Astrocyte (in vitro differentiated cells and primary cell): Measurements from ENCODE around the gene FASN. TPM values are rescaled to one million over a fixed set of nuclear protein-coding genes. Genes with fewer than 3 reads are reported as not detected.

Experiments used
- DNase-seq: peaks from one replicate; pipeline ENCODE4 v3.0.0-alpha.2; 2010; ENCODE audit warnings: low read depth
- FAIRE-seq: peaks from 2 replicates; lab custom pipeline; 2011; peaks lifted over from hg19 to GRCh38; lab: Jason Lieb, UNC
- H2AFZ ChIP-seq: 2 replicates; pipeline ENCODE4 v1.6.0; 2012; ENCODE audit warnings: low read depth, low read length, inconsistent platforms
- H3K27ac ChIP-seq: 2 replicates; pipeline ENCODE4 v1.5.1; 2011; ENCODE audit warnings: low read depth, low read length, inconsistent platforms
- H3K27me3 ChIP-seq: 2 replicates; pipeline ENCODE4 v1.6.0; 2011; ENCODE audit warnings: low read length, inconsistent platforms; ENCODE audit not compliant: insufficient read depth
- H3K36me3 ChIP-seq: 2 replicates; pipeline ENCODE4 v1.5.1; 2011; ENCODE audit warnings: low read length, inconsistent platforms; ENCODE audit not compliant: insufficient read depth
- H3K4me1 ChIP-seq: 2 replicates; pipeline ENCODE4 v1.5.1; 2011; ENCODE audit warnings: low read length, inconsistent platforms; ENCODE audit not compliant: insufficient read depth
- H3K4me2 ChIP-seq: 2 replicates; pipeline ENCODE4 v1.6.0; 2012; ENCODE audit warnings: low read length, inconsistent platforms
- H3K4me3 ChIP-seq: 2 replicates; pipeline ENCODE4 v1.5.1; 2011; ENCODE audit warnings: low read depth, mild to moderate bottlenecking, low read length, inconsistent platforms; ENCODE audit not compliant: insufficient read depth
- H3K79me2 ChIP-seq: 2 replicates; pipeline ENCODE4 v1.6.0; 2012; ENCODE audit warnings: mild to moderate bottlenecking, low read length, inconsistent platforms; ENCODE audit not compliant: insufficient read depth
- H3K9ac ChIP-seq: 2 replicates; pipeline ENCODE4 v1.6.0; 2012; ENCODE audit warnings: mild to moderate bottlenecking, low read length, inconsistent platforms
- H3K9me3 ChIP-seq: 2 replicates; pipeline ENCODE4 v1.5.1; 2012; ENCODE audit warnings: low read depth, mild to moderate bottlenecking, low read length, inconsistent platforms; ENCODE audit not compliant: insufficient read depth
- H4K20me1 ChIP-seq: 2 replicates; pipeline ENCODE4 v1.6.0; 2012; ENCODE audit warnings: low read length, inconsistent platforms; ENCODE audit not compliant: insufficient read depth
- H3K27ac Mint-ChIP-seq: one replicate; pipeline ENCODE4 v1.8.0; 2021; ENCODE audit warnings: mild to moderate bottlenecking, mixed read lengths; ENCODE audit not compliant: unreplicated experiment
- H3K27me3 Mint-ChIP-seq: one replicate; pipeline ENCODE4 v1.8.0; 2021; ENCODE audit warnings: low read depth, mixed read lengths; ENCODE audit not compliant: unreplicated experiment
- H3K36me3 Mint-ChIP-seq: one replicate; pipeline ENCODE4 v1.8.0; 2021; ENCODE audit warnings: low read depth, mixed read lengths; ENCODE audit not compliant: unreplicated experiment
- H3K4me1 Mint-ChIP-seq: one replicate; pipeline ENCODE4 v1.8.0; 2021; ENCODE audit warnings: low read depth, mixed read lengths; ENCODE audit not compliant: unreplicated experiment
- H3K4me3 Mint-ChIP-seq: one replicate; pipeline ENCODE4 v1.8.0; 2021; ENCODE audit warnings: mild to moderate bottlenecking, moderate library complexity, mixed read lengths; ENCODE audit not compliant: unreplicated experiment
- H3K9me3 Mint-ChIP-seq: one replicate; pipeline ENCODE4 v1.8.0; 2021; ENCODE audit warnings: mild to moderate bottlenecking, mixed read lengths; ENCODE audit not compliant: unreplicated experiment
- EZH2 ChIP-seq: IDR thresholded peaks from 2 replicates; pipeline ENCODE4 v1.6.1; 2012; ENCODE audit warnings: mild to moderate bottlenecking, low read length, inconsistent platforms; ENCODE audit not compliant: insufficient read depth
- total RNA-seq: library from RNA; stranded (reverse); gene quantifications from 2 replicates; pipeline ENCODE4 v1.2.1, GENCODE V29; 2021
- TF ChIP-seq, protein P1 (sequence below): IDR thresholded peaks from 2 replicates; pipeline ENCODE4 v1.5.1; 2011; ENCODE audit warnings: low read depth, mild to moderate bottlenecking, inconsistent platforms, low read length, moderate library complexity; ENCODE audit not compliant: insufficient read depth

The FASN gene
- total RNA-seq, 1 donor from 2014 or later: 203 TPM

GRCh38 chr17:82124101-82124500 is 26.1 kb upstream of the FASN start:
- H3K27ac Mint-ChIP-seq: no peak overlapping the region
- no peaks in the 10 kb centered on the region for H3K9me3 ChIP-seq
- peaks cover 4% of the 10 kb centered on the region for H3K4me1 ChIP-seq
- FAIRE-seq: no peak
- H3K27ac ChIP-seq: no peak overlapping the region
- H3K27me3 Mint-ChIP-seq: no peaks in the 10 kb centered on the region
- DNase-seq: no peak
- no peak overlapping the region for H3K4me3 Mint-ChIP-seq
- no peak overlapping the region for H3K9ac ChIP-seq
- H2AFZ ChIP-seq: no peak overlapping the region
- no peaks in the 10 kb centered on the region for H3K79me2 ChIP-seq
- no peaks in the 10 kb centered on the region for H3K36me3 ChIP-seq
- H3K4me2 ChIP-seq: no peak overlapping the region
- no peaks in the 10 kb centered on the region for H4K20me1 ChIP-seq
- H3K36me3 Mint-ChIP-seq: peaks cover 10% of the 10 kb centered on the region
- H3K4me3 ChIP-seq: no peak overlapping the region
- no peaks in the 10 kb centered on the region for H3K9me3 Mint-ChIP-seq
- H3K27me3 ChIP-seq: no peaks in the 10 kb centered on the region
- H3K4me1 Mint-ChIP-seq: peaks cover 16% of the 10 kb centered on the region
- TF ChIP-seq, protein P1, sequence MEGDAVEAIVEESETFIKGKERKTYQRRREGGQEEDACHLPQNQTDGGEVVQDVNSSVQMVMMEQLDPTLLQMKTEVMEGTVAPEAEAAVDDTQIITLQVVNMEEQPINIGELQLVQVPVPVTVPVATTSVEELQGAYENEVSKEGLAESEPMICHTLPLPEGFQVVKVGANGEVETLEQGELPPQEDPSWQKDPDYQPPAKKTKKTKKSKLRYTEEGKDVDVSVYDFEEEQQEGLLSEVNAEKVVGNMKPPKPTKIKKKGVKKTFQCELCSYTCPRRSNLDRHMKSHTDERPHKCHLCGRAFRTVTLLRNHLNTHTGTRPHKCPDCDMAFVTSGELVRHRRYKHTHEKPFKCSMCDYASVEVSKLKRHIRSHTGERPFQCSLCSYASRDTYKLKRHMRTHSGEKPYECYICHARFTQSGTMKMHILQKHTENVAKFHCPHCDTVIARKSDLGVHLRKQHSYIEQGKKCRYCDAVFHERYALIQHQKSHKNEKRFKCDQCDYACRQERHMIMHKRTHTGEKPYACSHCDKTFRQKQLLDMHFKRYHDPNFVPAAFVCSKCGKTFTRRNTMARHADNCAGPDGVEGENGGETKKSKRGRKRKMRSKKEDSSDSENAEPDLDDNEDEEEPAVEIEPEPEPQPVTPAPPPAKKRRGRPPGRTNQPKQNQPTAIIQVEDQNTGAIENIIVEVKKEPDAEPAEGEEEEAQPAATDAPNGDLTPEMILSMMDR: no peak
- TF ChIP-seq EZH2: no peak

DNA sequence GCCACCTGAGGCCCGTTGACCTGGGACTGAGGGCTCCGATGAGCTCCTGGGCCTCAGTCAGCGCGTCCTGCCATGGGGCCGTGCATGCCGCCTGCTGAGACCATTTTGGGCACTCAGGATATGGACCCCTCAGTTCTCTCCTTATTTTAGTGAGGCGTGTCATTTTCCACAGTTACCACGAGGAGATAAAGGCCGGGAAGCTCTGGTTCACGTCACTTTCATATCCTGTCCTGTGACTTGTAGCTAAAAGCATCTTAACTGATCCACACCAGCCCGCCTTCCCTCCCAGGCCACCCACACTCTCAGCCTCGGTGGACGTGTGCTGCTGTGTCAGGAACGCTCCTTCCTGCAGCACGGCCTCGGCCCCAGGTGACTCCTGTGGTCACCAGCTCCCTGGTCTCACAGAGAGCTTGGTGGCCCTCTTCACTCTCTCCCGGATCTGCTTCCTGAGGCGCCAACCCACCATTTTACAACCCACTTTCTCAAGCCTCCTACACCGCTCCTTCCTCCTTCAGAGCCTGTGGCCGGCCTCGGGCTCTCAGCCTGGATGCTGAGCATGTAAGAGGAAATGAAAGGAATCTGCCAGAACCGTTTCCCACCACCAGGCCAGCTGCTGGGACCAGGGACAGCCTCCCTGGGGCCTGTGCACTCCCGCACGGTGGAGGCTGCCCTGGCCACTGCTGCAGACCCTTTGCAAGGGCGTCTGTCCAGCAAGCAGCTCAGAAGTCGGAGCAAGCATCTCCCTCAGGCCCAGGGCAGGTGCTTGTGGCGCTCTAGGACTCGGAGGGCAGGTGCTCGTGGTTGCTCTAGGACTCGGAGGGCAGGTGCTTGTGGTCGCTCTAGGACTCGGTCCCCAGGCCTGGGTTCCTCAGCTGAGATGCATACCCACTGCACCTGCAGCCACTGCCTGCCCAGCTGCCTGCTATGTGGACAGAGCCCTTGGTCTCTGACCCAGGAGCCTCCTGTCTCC is 23.9 kb upstream of the FASN start:
- no peaks in the 10 kb centered on the region for H3K27me3 ChIP-seq
- no peak overlapping the region for H3K27ac ChIP-seq
- H3K4me2 ChIP-seq: no peak overlapping the region
- no peaks in the 10 kb centered on the region for H3K9me3 ChIP-seq
- no peaks in the 10 kb centered on the region for H3K79me2 ChIP-seq
- H3K4me3 ChIP-seq: no peak overlapping the region
- Mint-ChIP-seq H3K36me3 (peaks cover 9% of the 10 kb centered on the region), H3K4me3 (no peak overlapping the region), H3K27ac (no peak overlapping the region), H3K9me3 (no peaks in the 10 kb centered on the region), H3K4me1 (peaks cover 27% of the 10 kb centered on the region), H3K27me3 (no peaks in the 10 kb centered on the region)
- peaks cover 4% of the 10 kb centered on the region for H3K4me1 ChIP-seq
- DNase-seq (no peak), FAIRE-seq (no peak)
- H3K36me3 ChIP-seq: no peaks in the 10 kb centered on the region
- no peak overlapping the region for H2AFZ ChIP-seq
- TF ChIP-seq, protein P1: no peak
- TF ChIP-seq EZH2: no peak
- peaks cover 8% of the 10 kb centered on the region for H4K20me1 ChIP-seq
- no peak overlapping the region for H3K9ac ChIP-seq

- FAIRE-seq: no peak
- no peaks in the 10 kb centered on the region for H3K9me3 Mint-ChIP-seq
- no peak overlapping the region for H3K27ac ChIP-seq
Measured at GRCh38 chr17:82121246-82121645, 23.2 kb upstream of the FASN start.

More at GRCh38 chr17:82121246-82121645, 23.2 kb upstream of the FASN start:
- H3K36me3 Mint-ChIP-seq: peaks cover 2% of the 10 kb centered on the region
- H3K27me3 Mint-ChIP-seq: no peaks in the 10 kb centered on the region
- Histone ChIP-seq H3K4me3 (no peak overlapping the region), H3K9ac (no peak overlapping the region), H3K4me2 (no peak overlapping the region), H4K20me1 (peaks cover 11% of the 10 kb centered on the region), H3K79me2 (no peaks in the 10 kb centered on the region), H3K27me3 (no peaks in the 10 kb centered on the region), H3K4me1 (peaks cover 4% of the 10 kb centered on the region), H2AFZ (no peak overlapping the region), H3K36me3 (no peaks in the 10 kb centered on the region), H3K9me3 (no peaks in the 10 kb centered on the region)
- no peak for DNase-seq
- H3K27ac Mint-ChIP-seq: no peak overlapping the region
- TF ChIP-seq, protein P1: no peak
- no peak for TF ChIP-seq EZH2
- H3K4me1 Mint-ChIP-seq: peaks cover 27% of the 10 kb centered on the region
- no peak overlapping the region for H3K4me3 Mint-ChIP-seq
